GM21423 (cell line): ENCODE measurements around the gene TMEM252.

Experiments used
- ATAC-seq: cut with Tn5 transposase; IDR thresholded peaks from one replicate; pipeline ENCODE4 v1.9.1; 2021; ENCODE audit warnings: mild to moderate bottlenecking, moderate library complexity; ENCODE audit not compliant: unreplicated experiment

The TMEM252 gene

GRCh38 chr9:68500457-68501381 is 40.0 kb downstream of the TMEM252 start:
- no peak for ATAC-seq

DNA sequence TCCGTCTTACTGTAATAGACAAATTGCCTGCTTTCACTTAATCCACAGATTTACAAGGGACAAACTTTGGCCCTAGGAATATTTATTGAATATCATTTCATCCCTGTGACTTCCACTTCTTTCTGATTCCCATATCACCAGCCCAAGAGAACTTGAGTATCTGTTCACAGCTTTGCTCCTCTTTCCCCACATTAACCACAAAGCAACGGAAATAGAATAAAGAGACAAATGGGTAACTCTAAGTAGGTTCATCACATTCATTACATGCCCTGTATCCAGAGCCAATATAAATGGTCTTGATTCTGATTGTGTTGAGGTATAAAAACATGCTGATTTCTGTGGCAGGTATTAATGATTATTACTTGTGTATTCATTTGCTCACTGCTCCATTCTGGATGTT is 41.9 kb downstream of the TMEM252 start:
- ATAC-seq, result no peak

DNA sequence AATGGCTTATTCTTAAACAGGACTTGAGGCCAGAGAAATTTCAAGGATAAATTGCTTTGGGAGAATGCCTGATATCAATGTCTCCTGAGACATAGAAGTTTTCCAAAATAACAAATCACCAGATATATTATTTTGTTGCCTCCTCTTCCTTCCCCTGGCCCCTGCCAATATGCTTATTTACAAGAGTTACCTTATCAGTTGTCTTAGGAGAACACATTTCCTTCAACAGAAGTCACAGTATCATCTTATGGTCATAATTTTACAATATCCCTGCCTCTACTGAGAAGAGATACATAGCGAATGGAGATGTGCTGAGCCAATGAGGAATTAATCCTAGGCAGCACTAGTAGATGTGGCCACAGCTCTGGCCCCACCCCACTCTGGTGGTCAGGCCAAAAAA is 43.1 kb downstream of the TMEM252 start:
- no peak for ATAC-seq

- ATAC-seq, result no peak
These were observed 44.3 kb downstream of the TMEM252 start for GRCh38 chr9:68496356-68496755.

- no peak for ATAC-seq
These were observed 45.4 kb downstream of the TMEM252 start for GRCh38 chr9:68495247-68495646.

- no peak for ATAC-seq
These were observed 46.6 kb downstream of the TMEM252 start for GRCh38 chr9:68493958-68494577.

DNA sequence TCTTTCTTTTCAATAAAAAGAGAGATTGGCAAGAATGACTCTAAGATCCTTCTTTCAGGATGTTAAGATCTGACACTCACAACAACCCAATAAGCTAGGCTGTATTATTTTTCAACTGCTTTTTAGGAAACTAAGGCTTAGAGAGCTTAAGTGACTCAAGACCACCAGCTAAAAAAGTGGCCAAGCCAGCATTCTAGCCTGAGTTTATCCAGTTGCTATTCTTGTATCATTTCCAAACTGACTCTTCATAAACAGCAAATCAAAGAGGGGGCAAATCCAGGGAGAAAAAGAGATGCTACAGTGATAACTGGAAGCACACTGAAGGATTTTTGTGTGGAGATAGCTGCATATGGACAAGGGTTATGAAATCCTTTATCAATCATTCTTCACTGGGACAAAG is 47.1 kb downstream of the TMEM252 start:
- no peak for ATAC-seq

DNA sequence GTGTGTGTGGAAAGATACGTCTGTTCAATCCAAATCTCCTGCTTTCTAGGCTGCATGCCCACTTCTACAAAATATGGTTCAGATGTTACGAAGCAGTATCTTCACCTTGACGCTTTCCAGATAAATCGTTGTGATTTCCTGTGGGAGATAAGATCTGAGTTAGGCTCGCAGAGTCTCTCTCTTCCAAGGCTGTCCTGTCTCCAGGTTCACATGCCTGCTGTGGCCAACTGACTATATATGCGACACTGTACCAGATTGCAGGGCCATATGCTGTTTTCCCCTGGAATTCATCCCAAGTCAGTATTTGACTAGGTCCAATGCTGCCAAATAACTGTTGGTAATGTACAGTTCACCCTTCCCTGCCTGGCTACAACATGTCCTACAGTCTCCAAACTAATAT is 47.9 kb downstream of the TMEM252 start:
- no peak for ATAC-seq

GRCh38 chr9:68489646-68490045 is 51.0 kb downstream of the TMEM252 start:
- no peak for ATAC-seq

GRCh38 chr9:68488126-68488525 is 52.6 kb downstream of the TMEM252 start:
- no peak for ATAC-seq
